Thymus (tissue), 11 donors: ENCODE data around the gene SLC29A2. TPM values are rescaled to one million over a fixed set of nuclear protein-coding genes. Genes with fewer than 3 reads are reported as not detected.
"Not testable (repeated sequence)": the region's sequence is repeated elsewhere in the genome, so short reads cannot be mapped to it uniquely, and the experiment has no call there.

Experiments
- DNase-seq, 9 donors: peaks; one replicate each; pipeline ENCODE4 v3.0.0-alpha.2; 2013; ENCODE audit warnings: low spot score in 9 of 9, low read depth in 6 of 9, missing footprints in 1 of 9
- H3K27ac ChIP-seq, 2 donors: one replicate each; pipeline ENCODE4 v1.5.1; 2013; ENCODE audit warnings: control low read depth in 1 of 2, low read depth in 1 of 2, low read length in 1 of 2, mild to moderate bottlenecking in 1 of 2, moderate library complexity in 1 of 2
- H3K27me3 ChIP-seq, 2 donors: one replicate each; pipeline ENCODE4 v1.5.1; 2013; ENCODE audit warnings: low read length in 1 of 2; ENCODE audit not compliant: control insufficient read depth in 2 of 2, insufficient read depth in 1 of 2
- H3K36me3 ChIP-seq, 2 donors: one replicate each; pipeline ENCODE4 v1.5.1; 2013; ENCODE audit warnings: low read length in 1 of 2, mild to moderate bottlenecking in 1 of 2, moderate library complexity in 1 of 2; ENCODE audit not compliant: control insufficient read depth in 2 of 2, insufficient read depth in 2 of 2
- H3K4me1 ChIP-seq, 2 donors: one replicate each; pipeline ENCODE4 v1.5.1; 2013; ENCODE audit warnings: low read length in 2 of 2; ENCODE audit not compliant: control insufficient read depth in 2 of 2, insufficient read depth in 2 of 2
- H3K4me3 ChIP-seq, 2 donors: one replicate each; pipeline ENCODE4 v1.5.1; 2013; ENCODE audit warnings: low read length in 2 of 2, control low read depth in 1 of 2, mild to moderate bottlenecking in 1 of 2
- H3K9me3 ChIP-seq, 2 donors: one replicate each; pipeline ENCODE4 v1.5.1; 2013; ENCODE audit warnings: low read length in 1 of 2, mild to moderate bottlenecking in 1 of 2; ENCODE audit not compliant: control insufficient read depth in 2 of 2, insufficient read depth in 1 of 2
- WGBS: extraction: QIAGEN DNeasy Blood & Tissue Kit; methylation state at CpG from one replicate; pipeline ENCODE4 v1.1.7; 2013; 5-methylcytosine and 5-hydroxymethylcytosine counted together
- polyA plus RNA-seq: library from polyadenylated mRNA; stranded (reverse); fragments of 200-250 nt; gene quantifications from one replicate; pipeline ENCODE4 v1.2.3, GENCODE V29; 2013
- total RNA-seq: library from RNA; stranded (reverse); fragments of 120-200 nt; gene quantifications from one replicate; pipeline ENCODE4 v1.2.4, GENCODE V29; 2013
- donor health status: healthy.

The SLC29A2 gene
- total and polyA plus RNA-seq, 2 donors, result 1.6 to 14.2 TPM

- Histone ChIP-seq H3K27ac (no peak overlapping the region), H3K36me3 (no peaks in the 10 kb centered on the region), H3K9me3 (no peaks in the 10 kb centered on the region), H3K4me3 (no peak overlapping the region), H3K4me1 (peaks cover 1 to 3% of the 10 kb centered on the region in 2 donors), H3K27me3 (peaks cover 0 to 13% of the 10 kb centered on the region in 2 donors)
- no peak for DNase-seq
- 92% methylated on average over 6 of the region's 6 CpGs for WGBS
Measured at GRCh38 chr11:66391322-66391721, 19.8 kb upstream of the SLC29A2 start.

- Histone ChIP-seq H3K27ac (no peak overlapping the region), H3K4me1 (peaks cover 2 to 8% of the 10 kb centered on the region in 2 donors), H3K27me3 (peaks cover 0 to 10% of the 10 kb centered on the region in 2 donors), H3K36me3 (no peaks in the 10 kb centered on the region), H3K9me3 (no peaks in the 10 kb centered on the region), H3K4me3 (no peak overlapping the region)
- DNase-seq, result peak; percentile 60 to 92 (median 79)
- 35% methylated on average over 8 of the region's 8 CpGs for WGBS
Measured at GRCh38 chr11:66388780-66389386, 17.3 kb upstream of the SLC29A2 start.

GRCh38 chr11:66386171-66387069 is 14.9 kb upstream of the SLC29A2 start:
- no peak overlapping the region for H3K27ac ChIP-seq
- peaks cover 0 to 8% of the 10 kb centered on the region in 2 donors for H3K27me3 ChIP-seq
- no peak overlapping the region for H3K4me3 ChIP-seq
- 10% methylated on average over 20 of the region's 20 CpGs for WGBS
- H3K9me3 ChIP-seq, result no peaks in the 10 kb centered on the region
- peaks cover 2 to 8% of the 10 kb centered on the region in 2 donors for H3K4me1 ChIP-seq
- peak; percentile 43 to 91 (median 83) for DNase-seq
- H3K36me3 ChIP-seq, result no peaks in the 10 kb centered on the region

- not testable (repeated sequence) for H3K27me3 ChIP-seq, H3K4me3 ChIP-seq, H3K27ac ChIP-seq, DNase-seq, H3K4me1 ChIP-seq, H3K36me3 ChIP-seq, H3K9me3 ChIP-seq
- 89% methylated on average over 13 of the region's 13 CpGs for WGBS
Measured at GRCh38 chr11:66384316-66384715, 12.8 kb upstream of the SLC29A2 start.

- not testable (repeated sequence) for H3K4me3 ChIP-seq, H3K4me1 ChIP-seq, H3K9me3 ChIP-seq, H3K27ac ChIP-seq, H3K36me3 ChIP-seq, H3K27me3 ChIP-seq, DNase-seq
- 32% methylated on average over 7 of the region's 7 CpGs for WGBS
Measured at GRCh38 chr11:66380264-66380663, 8.7 kb upstream of the SLC29A2 start.

GRCh38 chr11:66373690-66374287 is 2.2 kb upstream of the SLC29A2 start:
- WGBS, result 92% methylated on average over 9 of the region's 9 CpGs
- H3K4me1 ChIP-seq, result peaks cover 10 to 21% of the 10 kb centered on the region in 2 donors
- not testable (repeated sequence) for H3K9me3 ChIP-seq, DNase-seq, H3K4me3 ChIP-seq, H3K27ac ChIP-seq, H3K27me3 ChIP-seq, H3K36me3 ChIP-seq

GRCh38 chr11:66373265-66373664 is 1.7 kb upstream of the SLC29A2 start:
- 92% methylated on average over 5 of the region's 5 CpGs for whole genome bisulfite sequencing
- peaks cover 0 to 6% of the 10 kb centered on the region in 2 donors for H3K27me3 ChIP-seq

GRCh38 chr11:66369073-66369894 is 2.3 kb downstream of the SLC29A2 start:
- 98% methylated on average over 25 of the region's 25 CpGs for WGBS
- no peak for DNase-seq

More at GRCh38 chr11:66373265-66373664, 1.7 kb upstream of the SLC29A2 start:
- Histone ChIP-seq H3K27ac (no peak overlapping the region), H3K4me1 (peaks cover 10 to 21% of the 10 kb centered on the region in 2 donors), H3K4me3 (no peak overlapping the region), H3K36me3 (peaks cover 2 to 3% of the 10 kb centered on the region in 2 donors), H3K9me3 (peaks cover 1 to 5% of the 10 kb centered on the region in 2 donors)
- no peak for DNase-seq

More at GRCh38 chr11:66369073-66369894, 2.3 kb downstream of the SLC29A2 start:
- Histone ChIP-seq H3K36me3 (peaks cover 2 to 7% of the 10 kb centered on the region in 2 donors), H3K4me1 (peaks cover 10 to 21% of the 10 kb centered on the region in 2 donors), H3K27me3 (peaks cover 0 to 6% of the 10 kb centered on the region in 2 donors), H3K9me3 (peaks cover 1 to 5% of the 10 kb centered on the region in 2 donors), H3K27ac (no peak overlapping the region), H3K4me3 (no peak overlapping the region)
